ENCODE measurements around the gene ITPR1. TPM values are rescaled to one million over a fixed set of nuclear protein-coding genes. Genes with fewer than 3 reads are reported as not detected.
A peak's percentile ranks its signal among the peaks of the same experiment; 100 is the strongest.

Gene ITPR1
- total RNA-seq, 3 donors from 2014 or later, result 10.7 to 80.2 (median 20.7) TPM

DNA sequence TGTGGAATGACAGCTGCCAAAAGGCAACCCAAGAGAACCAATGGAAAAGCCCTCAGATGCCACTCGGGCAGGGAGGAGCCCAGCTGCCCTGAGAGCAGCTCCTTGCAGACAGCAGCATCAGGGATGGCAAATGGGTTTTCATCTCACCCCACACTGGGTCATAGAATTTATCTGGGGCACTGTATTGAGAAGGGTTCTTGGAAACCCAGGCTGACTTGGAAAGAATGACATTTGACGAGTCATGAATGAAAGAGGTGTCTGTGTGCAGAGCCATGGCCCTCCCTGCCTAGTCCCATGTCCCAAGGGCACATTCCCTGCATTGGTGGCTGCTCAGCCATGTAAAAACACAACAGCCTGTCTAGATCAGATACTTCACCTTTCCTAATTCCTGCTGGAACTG lies 328.2 kb downstream of the ITPR1 start:
- intact Hi-C loops (cut with DNase I, micrococcal nuclease), result no loop called here
- Histone ChIP-seq H3K4me3 (no peak overlapping the region), H3K36me3 (ENCODE audit: low read depth) (no peaks in the 10 kb centered on the region), H3K9me3 (peaks cover 10% of the 10 kb centered on the region), H3K4me1 (ENCODE audit: low read depth) (peaks cover 12% of the 10 kb centered on the region)
- TF ChIP-seq, protein P1, sequence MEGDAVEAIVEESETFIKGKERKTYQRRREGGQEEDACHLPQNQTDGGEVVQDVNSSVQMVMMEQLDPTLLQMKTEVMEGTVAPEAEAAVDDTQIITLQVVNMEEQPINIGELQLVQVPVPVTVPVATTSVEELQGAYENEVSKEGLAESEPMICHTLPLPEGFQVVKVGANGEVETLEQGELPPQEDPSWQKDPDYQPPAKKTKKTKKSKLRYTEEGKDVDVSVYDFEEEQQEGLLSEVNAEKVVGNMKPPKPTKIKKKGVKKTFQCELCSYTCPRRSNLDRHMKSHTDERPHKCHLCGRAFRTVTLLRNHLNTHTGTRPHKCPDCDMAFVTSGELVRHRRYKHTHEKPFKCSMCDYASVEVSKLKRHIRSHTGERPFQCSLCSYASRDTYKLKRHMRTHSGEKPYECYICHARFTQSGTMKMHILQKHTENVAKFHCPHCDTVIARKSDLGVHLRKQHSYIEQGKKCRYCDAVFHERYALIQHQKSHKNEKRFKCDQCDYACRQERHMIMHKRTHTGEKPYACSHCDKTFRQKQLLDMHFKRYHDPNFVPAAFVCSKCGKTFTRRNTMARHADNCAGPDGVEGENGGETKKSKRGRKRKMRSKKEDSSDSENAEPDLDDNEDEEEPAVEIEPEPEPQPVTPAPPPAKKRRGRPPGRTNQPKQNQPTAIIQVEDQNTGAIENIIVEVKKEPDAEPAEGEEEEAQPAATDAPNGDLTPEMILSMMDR (IDR thresholded peaks at IDR 0.05), result no peak
- ATAC-seq (no peak), DNase-seq (no peak)

DNA sequence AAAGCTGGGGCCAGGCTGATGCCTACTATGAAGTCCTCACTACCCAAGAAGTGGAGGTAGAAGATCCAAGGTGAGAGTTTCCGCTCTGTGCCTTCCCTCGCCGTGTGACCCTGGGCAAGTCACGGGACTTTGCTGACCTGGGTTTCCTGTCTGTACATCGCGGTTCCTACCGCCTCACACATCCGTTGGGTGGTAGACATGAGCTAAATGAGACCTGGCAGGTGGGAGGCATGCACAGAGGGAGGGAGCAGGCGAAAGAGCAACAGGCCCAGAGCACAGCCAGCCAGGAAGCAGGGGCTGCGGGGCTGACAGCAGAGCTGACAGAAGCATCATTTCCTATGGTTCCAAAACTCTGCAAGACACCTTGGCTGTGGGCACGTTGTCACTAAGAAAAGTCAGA lies 328.8 kb downstream of the ITPR1 start:
- peak; percentile 15 for ATAC-seq
- peak; percentile 48 to 77 (median 61) for DNase-seq

DNA sequence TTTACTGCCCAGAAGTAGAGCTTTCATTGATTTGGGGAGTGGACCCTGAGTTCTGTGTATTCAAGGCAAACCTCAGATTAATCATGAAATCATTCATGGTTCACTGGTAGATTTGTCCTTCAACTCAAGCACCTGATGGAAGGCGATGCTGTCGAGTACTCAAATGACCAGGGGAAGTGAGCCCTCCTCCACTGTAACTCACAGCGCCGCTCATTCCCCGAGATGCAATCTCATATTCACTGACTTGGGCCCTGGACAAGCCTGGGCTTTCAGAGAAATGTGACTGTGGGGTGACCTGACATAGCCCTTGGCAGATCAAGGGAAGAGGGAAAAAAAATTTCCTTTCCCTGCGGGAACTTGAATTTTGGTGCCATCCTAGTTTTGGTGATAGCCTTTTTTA lies 329.4 kb downstream of the ITPR1 start:
- no peak for ATAC-seq

More for the DNA sequence above, 328.8 kb downstream of the ITPR1 start:
- Histone ChIP-seq H3K4me1 (ENCODE audit: low read depth) (peaks cover 19% of the 10 kb centered on the region), H3K36me3 (ENCODE audit: low read depth) (no peaks in the 10 kb centered on the region), H3K9me3 (peaks cover 5% of the 10 kb centered on the region), H3K4me3 (no peak overlapping the region)
- intact Hi-C loops (cut with DNase I, micrococcal nuclease), result no loop called here
- TF ChIP-seq, protein P1 (IDR thresholded peaks at IDR 0.05), result no peak

DNA sequence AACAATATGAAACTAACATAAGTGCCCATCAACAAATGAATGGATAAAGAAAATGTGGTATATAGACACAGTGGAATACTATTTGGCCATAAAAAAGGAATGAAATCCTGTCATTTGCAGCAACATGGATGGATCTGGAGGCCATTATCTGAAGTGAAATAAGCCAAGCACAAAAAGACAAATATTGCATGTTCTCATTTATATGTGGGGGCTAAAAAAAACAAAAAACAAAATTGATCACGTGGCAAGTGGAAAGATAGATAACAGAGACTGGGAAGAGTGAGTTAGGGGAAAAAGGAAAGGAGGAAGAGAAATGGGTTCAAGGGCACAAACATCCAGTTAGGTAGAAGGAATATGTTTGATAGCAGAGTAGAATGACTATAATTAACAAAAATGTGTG lies 330.2 kb downstream of the ITPR1 start:
- no peaks in the 10 kb centered on the region for H3K9me3 ChIP-seq
- peaks cover 31% of the 10 kb centered on the region for H3K4me1 ChIP-seq (ENCODE audit: low read depth)
- ATAC-seq, result no peak
- no peaks in the 10 kb centered on the region for H3K36me3 ChIP-seq (ENCODE audit: low read depth)
- TF ChIP-seq, protein P1 (IDR thresholded peaks at IDR 0.05), result no peak
- DNase-seq, result no peak
- intact Hi-C loops (cut with DNase I, micrococcal nuclease), result no loop called here
- no peak overlapping the region for H3K4me3 ChIP-seq

More for the DNA sequence above, 329.4 kb downstream of the ITPR1 start:
- no peaks in the 10 kb centered on the region for H3K36me3 ChIP-seq (ENCODE audit: low read depth)
- H3K4me1 ChIP-seq (ENCODE audit: low read depth), result peaks cover 24% of the 10 kb centered on the region
- no peak for DNase-seq
- intact Hi-C loops (cut with DNase I, micrococcal nuclease), result no loop called here
- no peaks in the 10 kb centered on the region for H3K9me3 ChIP-seq
- no peak overlapping the region for H3K4me3 ChIP-seq
- TF ChIP-seq, protein P1 (IDR thresholded peaks at IDR 0.05), result no peak

DNA sequence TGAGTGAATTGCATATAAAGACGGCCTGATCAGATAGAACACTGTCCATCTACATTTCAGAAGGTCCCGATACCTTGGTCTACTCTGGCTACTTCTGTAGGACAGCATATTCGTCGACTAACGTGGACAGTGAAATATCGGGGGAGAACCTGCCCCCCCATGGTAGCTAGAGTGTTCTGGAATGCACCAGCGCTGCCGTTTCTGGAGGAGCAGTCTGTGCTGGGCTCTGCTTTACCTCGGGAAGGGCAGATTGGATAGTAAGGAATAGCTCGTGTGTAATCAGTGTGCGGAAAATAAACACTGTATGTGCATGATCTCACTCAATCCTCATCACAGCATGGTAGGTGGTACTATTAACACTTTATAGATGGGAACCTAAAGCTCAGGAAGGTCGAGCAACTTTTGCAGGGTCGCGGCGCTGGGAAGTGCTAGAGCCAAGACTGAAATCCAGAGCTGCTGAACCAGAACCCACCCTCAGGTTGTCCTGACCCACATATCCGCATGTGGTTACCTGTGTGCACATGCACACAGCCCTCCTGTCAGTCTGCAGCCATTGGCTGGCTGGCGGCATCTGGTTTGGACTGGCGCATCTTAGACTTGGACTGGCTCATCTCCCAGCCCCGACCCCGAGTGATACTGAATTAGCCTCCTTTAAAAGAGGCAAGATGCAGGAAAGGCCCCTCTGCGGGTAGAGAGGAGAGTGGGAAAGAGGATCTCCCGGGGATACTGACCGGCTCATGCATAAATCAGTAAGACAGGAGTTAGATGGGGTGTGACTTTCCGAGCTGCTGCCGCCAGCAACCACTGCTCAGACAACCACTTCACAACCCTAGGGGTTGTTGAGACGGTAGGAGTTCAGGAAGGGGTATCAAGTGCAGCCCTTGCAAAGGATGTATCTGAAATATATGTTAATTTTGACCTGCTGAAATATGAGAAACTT lies 331.1 kb downstream of the ITPR1 start:
- Histone ChIP-seq H3K4me1 (ENCODE audit: low read depth) (peaks cover 32% of the 10 kb centered on the region), H3K9me3 (no peaks in the 10 kb centered on the region), H3K36me3 (ENCODE audit: low read depth) (no peaks in the 10 kb centered on the region), H3K4me3 (no peak overlapping the region)
- intact Hi-C loops (cut with DNase I, micrococcal nuclease), result no loop called here
- DNase-seq, result no peak
- TF ChIP-seq, protein P1 (IDR thresholded peaks at IDR 0.05), result no peak
- no peak for ATAC-seq
